HepG2 (cell line): ENCODE results near the gene CCNB1. TPM values are rescaled to one million over a fixed set of nuclear protein-coding genes. Genes with fewer than 3 reads are reported as not detected.

Experiments used
- AGO2 ChIP-seq: fragments of 200-400 bp; formaldehyde crosslinking; optimal IDR thresholded peaks from 2 replicates; pipeline ENCODE3; 2017; ENCODE audit warnings: mild to moderate bottlenecking, low read depth, low read length, moderate library complexity
- BRCA1 ChIP-seq: sonication (generic); formaldehyde crosslinking; IDR thresholded peaks from 2 replicates; pipeline ENCODE4 v1.4.0; 2020; ENCODE audit warnings: missing genetic modification reagents
- CREB1 ChIP-seq, 2 experiments: fragments of 450-650 bp in 1 of 2; IDR thresholded peaks; 2 replicates each; pipeline ENCODE4 v1.6.1; 2016 to 2017; ENCODE audit warnings: control low read depth in 1 of 2, mild to moderate bottlenecking in 1 of 2, missing compliant biosample characterization in 1 of 2, missing genetic modification characterization in 1 of 2
- ELF3 ChIP-seq: IDR thresholded peaks from 2 replicates; pipeline ENCODE4 v1.6.1; 2016; ENCODE audit warnings: missing genetic modification reagents, missing compliant biosample characterization
- GATAD2A ChIP-seq: IDR thresholded peaks from 2 replicates; pipeline ENCODE4 v1.6.1; 2016
- KLF16 ChIP-seq, 2 experiments: sonication (generic) in 1 of 2; formaldehyde crosslinking in 1 of 2; IDR thresholded peaks; 2 replicates each; pipeline versions ENCODE4 v1.6.1 to v1.8.0; 2016 to 2023; ENCODE audit warnings: missing genetic modification reagents in 2 of 2, missing compliant biosample characterization in 1 of 2
- MED13 ChIP-seq: sonication (generic); formaldehyde crosslinking; IDR thresholded peaks from 2 replicates; pipeline ENCODE4 v1.5.0; 2020; ENCODE audit warnings: missing genetic modification reagents
- MEF2D ChIP-seq: sonication (generic); formaldehyde crosslinking; IDR thresholded peaks from 2 replicates; pipeline ENCODE4 v1.5.1; 2020; ENCODE audit warnings: mild to moderate bottlenecking, missing genetic modification reagents
- SAP130 ChIP-seq: IDR thresholded peaks from 2 replicates; pipeline ENCODE4 v1.6.1; 2016; ENCODE audit warnings: low read depth
- ZBTB3 ChIP-seq: sonication (generic); formaldehyde crosslinking; IDR thresholded peaks from 2 replicates; pipeline ENCODE4 v1.4.0; 2020; ENCODE audit warnings: low read depth, mild to moderate bottlenecking, moderate library complexity, missing genetic modification reagents, borderline replicate concordance
- ZFP36L1 ChIP-seq: sonication (generic); formaldehyde crosslinking; IDR thresholded peaks from 2 replicates; pipeline ENCODE4 v1.8.0; 2022; ENCODE audit warnings: mild to moderate bottlenecking, missing genetic modification reagents, moderate library complexity
- ZNF768 ChIP-seq: sonication (generic); formaldehyde crosslinking; IDR thresholded peaks from 2 replicates; pipeline ENCODE4 v1.4.0; 2020; ENCODE audit warnings: missing genetic modification reagents
- ZNF775 ChIP-seq: sonication (generic); formaldehyde crosslinking; IDR thresholded peaks from 2 replicates; pipeline ENCODE4 v1.4.0; 2020; ENCODE audit warnings: missing genetic modification reagents, mild to moderate bottlenecking, moderate library complexity, borderline replicate concordance
- ZNF800 ChIP-seq: sonication (generic); formaldehyde crosslinking; IDR thresholded peaks from 2 replicates; pipeline ENCODE4 v1.4.0; 2020; ENCODE audit warnings: missing genetic modification reagents
- ZSCAN9 ChIP-seq: IDR thresholded peaks from 2 replicates; pipeline ENCODE4 v1.6.1; 2016; ENCODE audit warnings: borderline replicate concordance
- polyA plus RNA-seq, 8 experiments: library from polyadenylated mRNA; depleted of rRNA in 3 of 8; stranded (reverse) in 7 of 8; unstranded in 1 of 8; fragments of >200 nt; fragmentation: Illumina TruSeq in 4 of 8; extraction: Trizol in 4 of 8; gene quantifications; 2 replicates each; pipeline versions ENCODE4 v1.2.1 to v1.2.3, GENCODE V29; 2011 to 2016; ENCODE audit warnings: low read depth in 4 of 8, missing spikeins in 1 of 8, mixed read lengths in 1 of 8; ENCODE audit not compliant: insufficient read depth in 1 of 8
- total RNA-seq, 5 experiments: library from RNA; depleted of rRNA; stranded (reverse); fragments of >200 nt; fragmentation: Illumina TruSeq; extraction: Trizol; gene quantifications; 2 replicates each; pipeline ENCODE4 v1.2.3, GENCODE V29; 2016; ENCODE audit warnings: low read depth in 1 of 5
- TF ChIP-seq, protein P1 (sequence below): IDR thresholded peaks from 2 replicates; pipeline ENCODE4 v1.6.1; 2018; ENCODE audit warnings: missing genetic modification reagents, mild to moderate bottlenecking, missing compliant biosample characterization
- TF ChIP-seq, protein P2 (sequence below), 2 experiments: sonication (generic) in 1 of 2; formaldehyde crosslinking in 1 of 2; IDR thresholded peaks; 2 replicates each; pipeline versions ENCODE4 v1.5.1 to v1.6.1; 2011 to 2020; ENCODE audit warnings: borderline replicate concordance in 1 of 2, low read depth in 1 of 2, low read length in 1 of 2, mild to moderate bottlenecking in 1 of 2, missing genetic modification reagents in 1 of 2, moderate library complexity in 1 of 2
- TF ChIP-seq, protein P3 (sequence below): sonication (generic); formaldehyde crosslinking; IDR thresholded peaks from 2 replicates; pipeline ENCODE4 v1.4.0; 2020; ENCODE audit warnings: mild to moderate bottlenecking, missing genetic modification reagents
- TF ChIP-seq, protein P4 (sequence below): sonication (generic); formaldehyde crosslinking; IDR thresholded peaks from 2 replicates; pipeline ENCODE4 v1.8.1; 2023; ENCODE audit warnings: mild to moderate bottlenecking, moderate library complexity, missing genetic modification reagents

Gene CCNB1
- total and polyA plus RNA-seq, 2 of the 13 experiments (the other 11 are each of a cell fraction or from before 2014, with no cell fraction given) = 82.3 to 316 TPM

GRCh38 chr5:69166686-69167492 is at the start of gene CCNB1 (continued):
- TF ChIP-seq ZSCAN9 (CRISPR knock-in tag) (peak; percentile 17; the same call in 1 of the 2 replicates), MED13 (peak; percentile 45; the same call in 1 of the 2 replicates), SAP130 (CRISPR knock-in tag) (peak; percentile 100), ZNF800 (CRISPR knock-in tag) (peak; percentile 59; the same call in 1 of the 2 replicates), ELF3 (CRISPR knock-in tag) (peak; percentile 69; the same call in 1 of the 2 replicates), KLF16 (CRISPR knock-in tag; IDR thresholded peaks at IDR 0.05) (peak in 1 of 2 experiments; percentile 49; a peak in 1 of 4 replicates), CREB1 (IDR thresholded peaks at IDR 0.05) (peak; percentile 58), CREB1 (CRISPR knock-in tag; IDR thresholded peaks at IDR 0.05) (peak; percentile 73; the same call in 1 of the 2 replicates), ZNF775 (CRISPR knock-in tag) (peak; percentile 76; the same call in 1 of the 2 replicates), MEF2D (CRISPR knock-in tag) (peak; percentile 35; the same call in 1 of the 2 replicates), ZBTB3 (CRISPR knock-in tag) (0 out of 2 replicates have a peak, but pooled peaks have one; percentile 73), GATAD2A (CRISPR knock-in tag) (peak; percentile 51; the same call in 1 of the 2 replicates), BRCA1 (CRISPR knock-in tag) (peak; percentile 67; the same call in 1 of the 2 replicates), ZFP36L1 (CRISPR knock-in tag) (peak; percentile 95), ZNF768 (CRISPR knock-in tag) (peak; percentile 88), AGO2 (peak; percentile 81)
- TF ChIP-seq, protein P1, sequence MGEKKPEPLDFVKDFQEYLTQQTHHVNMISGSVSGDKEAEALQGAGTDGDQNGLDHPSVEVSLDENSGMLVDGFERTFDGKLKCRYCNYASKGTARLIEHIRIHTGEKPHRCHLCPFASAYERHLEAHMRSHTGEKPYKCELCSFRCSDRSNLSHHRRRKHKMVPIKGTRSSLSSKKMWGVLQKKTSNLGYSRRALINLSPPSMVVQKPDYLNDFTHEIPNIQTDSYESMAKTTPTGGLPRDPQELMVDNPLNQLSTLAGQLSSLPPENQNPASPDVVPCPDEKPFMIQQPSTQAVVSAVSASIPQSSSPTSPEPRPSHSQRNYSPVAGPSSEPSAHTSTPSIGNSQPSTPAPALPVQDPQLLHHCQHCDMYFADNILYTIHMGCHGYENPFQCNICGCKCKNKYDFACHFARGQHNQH = peak; percentile 86
- TF ChIP-seq, protein P2, sequence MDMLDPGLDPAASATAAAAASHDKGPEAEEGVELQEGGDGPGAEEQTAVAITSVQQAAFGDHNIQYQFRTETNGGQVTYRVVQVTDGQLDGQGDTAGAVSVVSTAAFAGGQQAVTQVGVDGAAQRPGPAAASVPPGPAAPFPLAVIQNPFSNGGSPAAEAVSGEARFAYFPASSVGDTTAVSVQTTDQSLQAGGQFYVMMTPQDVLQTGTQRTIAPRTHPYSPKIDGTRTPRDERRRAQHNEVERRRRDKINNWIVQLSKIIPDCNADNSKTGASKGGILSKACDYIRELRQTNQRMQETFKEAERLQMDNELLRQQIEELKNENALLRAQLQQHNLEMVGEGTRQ (IDR thresholded peaks at IDR 0.05; ENCODE audit: low read depth, low read length) = peak; percentile 77
- TF ChIP-seq, protein P2 (CRISPR knock-in tag; IDR thresholded peaks at IDR 0.05; ENCODE audit: borderline replicate concordance) = peak; percentile 92; the same call in 1 of the 2 replicates
- TF ChIP-seq, protein P3, sequence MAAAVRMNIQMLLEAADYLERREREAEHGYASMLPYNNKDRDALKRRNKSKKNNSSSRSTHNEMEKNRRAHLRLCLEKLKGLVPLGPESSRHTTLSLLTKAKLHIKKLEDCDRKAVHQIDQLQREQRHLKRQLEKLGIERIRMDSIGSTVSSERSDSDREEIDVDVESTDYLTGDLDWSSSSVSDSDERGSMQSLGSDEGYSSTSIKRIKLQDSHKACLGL = peak; percentile 99; the same call in 1 of the 2 replicates
- TF ChIP-seq, protein P4, sequence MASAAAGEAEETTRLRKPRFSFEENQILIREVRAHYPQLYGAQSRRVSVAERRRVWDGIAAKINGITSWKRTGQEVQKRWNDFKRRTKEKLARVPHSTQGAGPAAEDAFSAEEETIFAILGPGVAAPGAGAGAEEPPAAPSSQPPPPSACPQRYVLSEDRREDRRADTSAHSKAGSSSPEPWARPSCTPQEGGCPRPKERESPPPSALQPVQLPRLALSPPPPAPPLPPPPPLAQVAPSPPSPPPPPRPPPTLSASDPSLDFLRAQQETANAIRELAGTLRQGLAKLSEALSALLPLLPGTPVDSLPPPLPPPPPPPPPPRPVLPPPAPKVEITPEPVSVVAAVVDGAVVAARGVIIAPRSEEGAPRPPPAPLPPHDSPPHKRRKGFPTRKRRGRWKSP (CRISPR knock-in tag) = peak; percentile 68; the same call in 1 of the 2 replicates
